ENCODE data around the gene CXXC4. TPM values are rescaled to one million over a fixed set of nuclear protein-coding genes. Genes with fewer than 3 reads are reported as not detected.

The CXXC4 gene
- total RNA-seq (2014; rRNA removed; shearing (Covaris generic)), result 1.9 and 2.8 TPM in 2 replicates

DNA sequence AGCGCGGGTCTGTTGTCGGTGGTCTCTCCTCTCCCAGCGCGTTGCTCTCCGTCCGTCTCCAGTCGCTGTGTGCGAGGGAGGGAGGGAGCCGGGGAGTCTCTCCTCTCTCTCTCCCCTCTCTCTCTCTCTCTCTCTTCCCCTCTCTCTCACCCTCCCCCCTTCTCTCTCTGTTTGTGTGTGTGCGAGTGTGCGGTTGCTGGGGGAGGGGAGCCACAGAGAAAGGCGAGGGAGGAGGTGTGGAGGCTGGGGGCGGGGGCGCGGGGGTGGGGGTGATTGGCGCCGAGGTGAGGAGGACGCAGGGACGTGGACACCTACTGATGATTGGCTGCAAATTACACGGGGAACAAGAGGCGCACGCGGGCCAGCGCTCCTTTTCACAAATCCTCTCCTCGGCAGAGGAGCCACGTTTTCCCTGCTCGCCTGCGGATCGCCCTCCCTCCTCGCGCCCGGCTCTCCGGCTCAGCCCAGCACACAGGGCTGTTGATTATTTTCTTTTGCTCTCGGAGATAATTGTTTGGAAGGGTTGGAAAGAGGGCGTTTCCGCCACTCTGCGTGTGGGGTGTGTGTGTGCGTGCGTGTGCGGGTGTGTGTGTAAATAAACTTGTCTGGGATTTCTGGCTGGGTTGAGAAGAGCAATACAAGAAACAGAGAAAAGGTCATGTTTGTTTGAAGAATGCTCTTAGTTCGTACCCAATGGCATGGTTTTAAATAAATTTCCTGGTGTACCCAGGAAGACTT is at the start of gene CXXC4:
TSS of gene CXXC4 (minus strand) at position 73 of the 738 bp plus-strand sequence. CDS start 3,092 bp downstream, outside the sequence.
- peak; percentile 86 for DNase-seq (ENCODE audit: low spot score)
- in situ Hi-C loops (cut with HindIII; ENCODE audit: low sequenced_read_pairs), result no loop called here

DNA sequence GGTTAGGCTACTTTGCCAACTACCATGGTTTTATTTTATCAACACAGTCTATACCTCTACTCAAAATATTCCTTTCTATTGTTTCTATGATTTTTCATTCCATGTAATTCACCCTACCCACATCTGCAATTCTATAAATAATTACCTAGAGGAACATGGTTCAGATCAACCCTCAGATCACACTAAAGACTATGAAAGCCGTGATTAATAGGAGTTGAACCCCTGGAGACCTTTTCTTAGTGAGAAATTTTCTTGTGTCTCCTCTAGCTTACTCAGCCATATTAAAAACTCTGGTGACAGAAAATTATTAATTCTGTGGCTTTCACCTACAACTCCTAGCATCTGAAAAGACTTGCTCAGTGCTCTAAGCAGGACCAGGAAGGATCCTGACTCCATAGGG is 38.5 kb upstream of the CXXC4 start:
- DNase-seq (ENCODE audit: low spot score), result no peak
- in situ Hi-C loops (cut with HindIII; ENCODE audit: low sequenced_read_pairs), result no loop called here

DNA sequence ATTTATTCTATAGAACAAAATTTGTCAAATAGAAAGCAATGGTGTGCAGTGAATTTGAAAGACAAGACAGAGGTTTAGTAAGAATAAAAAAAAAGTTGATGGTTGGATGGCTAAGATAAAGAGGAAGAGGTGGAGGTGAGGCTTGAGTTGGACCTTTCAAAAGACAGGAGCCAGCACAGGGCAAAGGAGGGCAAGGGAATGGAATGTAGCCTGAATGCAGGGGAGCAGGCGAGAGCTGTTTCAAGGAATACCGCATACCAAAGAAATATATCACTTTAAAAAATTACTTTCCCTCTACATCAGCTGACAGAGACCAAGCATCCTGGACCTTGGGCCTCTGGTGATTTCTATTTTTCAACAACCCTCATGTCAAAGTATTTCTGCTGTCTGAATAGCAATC is 38.0 kb upstream of the CXXC4 start:
- in situ Hi-C loops (cut with HindIII; ENCODE audit: low sequenced_read_pairs), result no loop called here
- no peak for DNase-seq (ENCODE audit: low spot score)

DNA sequence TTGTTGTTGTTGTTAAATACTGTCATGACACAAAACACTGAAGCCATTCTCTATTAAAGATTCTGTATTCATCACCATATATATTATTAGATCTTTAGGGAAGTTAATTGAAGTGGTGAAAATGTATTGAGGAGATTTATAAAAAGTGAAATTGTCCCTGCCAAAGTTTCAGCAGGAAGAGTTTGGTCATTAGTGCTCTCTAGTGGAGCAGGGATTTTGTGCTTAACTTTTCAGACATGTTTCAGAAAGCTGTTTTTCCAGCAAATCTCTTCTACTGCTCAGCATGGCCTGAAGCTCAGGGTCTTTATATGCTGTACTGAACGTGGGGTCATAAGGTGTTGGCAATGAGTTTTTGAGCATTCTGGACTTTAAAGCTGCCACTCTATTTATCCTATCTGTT is 36.7 kb upstream of the CXXC4 start:
- in situ Hi-C loops (cut with HindIII; ENCODE audit: low sequenced_read_pairs), result no loop called here
- peak; percentile 13 for DNase-seq (ENCODE audit: low spot score)

DNA sequence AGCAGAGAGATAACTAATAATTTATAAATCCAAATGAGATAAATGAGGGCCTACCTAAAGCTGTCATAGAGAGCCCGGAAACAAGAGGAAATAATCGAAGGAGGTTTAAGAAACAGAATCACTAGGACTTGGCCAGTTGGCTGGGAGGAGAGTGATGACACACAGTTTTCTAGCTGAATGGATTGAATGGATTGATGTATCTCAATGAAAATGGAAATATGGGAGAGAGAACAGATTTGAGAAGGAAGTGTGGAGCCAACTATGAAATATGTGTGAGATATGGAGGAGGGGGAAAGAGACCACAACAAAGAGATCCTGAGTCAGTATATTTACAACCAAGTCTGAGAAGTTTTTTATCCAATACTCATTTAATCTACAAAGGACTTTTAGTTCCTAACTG is 35.7 kb upstream of the CXXC4 start:
- DNase-seq (ENCODE audit: low spot score), result no peak
- in situ Hi-C loops (cut with HindIII; ENCODE audit: low sequenced_read_pairs), result no loop called here

DNA sequence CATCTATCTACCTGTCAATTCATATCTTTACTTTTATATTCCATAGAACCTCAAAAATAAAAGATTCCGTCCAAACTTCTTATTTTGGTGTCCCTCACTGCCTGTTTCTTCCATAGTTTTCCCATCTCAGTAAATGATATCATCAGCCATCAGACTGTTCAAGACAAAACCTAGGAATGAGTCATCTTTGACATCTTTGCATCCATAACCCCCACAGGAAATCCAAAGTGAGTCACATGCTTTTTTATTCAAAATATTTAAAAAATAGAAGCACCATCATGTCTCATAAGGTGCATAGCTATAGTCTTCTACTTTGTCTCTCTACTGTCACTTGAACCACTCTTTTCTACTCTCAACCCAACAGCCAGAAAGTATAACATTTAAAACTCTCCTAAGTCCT is 29.9 kb upstream of the CXXC4 start:
- in situ Hi-C loops (cut with HindIII; ENCODE audit: low sequenced_read_pairs), result no loop called here
- no peak for DNase-seq (ENCODE audit: low spot score)

DNA sequence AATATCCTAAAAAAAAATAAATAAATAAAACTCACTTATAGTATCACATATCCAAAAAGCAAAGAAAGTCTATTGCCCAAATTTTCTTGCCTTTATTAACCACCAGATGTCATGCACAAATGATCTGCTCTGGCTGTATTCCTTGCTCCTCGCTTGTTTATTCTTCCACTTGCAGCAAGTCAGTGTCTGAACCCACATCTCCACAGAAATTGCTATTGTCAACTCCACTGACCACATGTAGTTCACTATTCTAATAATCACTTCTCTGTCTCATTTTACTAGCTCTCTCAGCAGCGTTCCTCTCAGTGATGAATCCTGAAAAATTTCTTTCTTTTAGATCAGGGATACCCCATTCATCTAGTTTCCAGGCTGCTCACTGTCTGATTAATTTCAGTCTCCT is 29.3 kb upstream of the CXXC4 start:
- in situ Hi-C loops (cut with HindIII; ENCODE audit: low sequenced_read_pairs), result no loop called here
- no peak for DNase-seq (ENCODE audit: low spot score)

DNA sequence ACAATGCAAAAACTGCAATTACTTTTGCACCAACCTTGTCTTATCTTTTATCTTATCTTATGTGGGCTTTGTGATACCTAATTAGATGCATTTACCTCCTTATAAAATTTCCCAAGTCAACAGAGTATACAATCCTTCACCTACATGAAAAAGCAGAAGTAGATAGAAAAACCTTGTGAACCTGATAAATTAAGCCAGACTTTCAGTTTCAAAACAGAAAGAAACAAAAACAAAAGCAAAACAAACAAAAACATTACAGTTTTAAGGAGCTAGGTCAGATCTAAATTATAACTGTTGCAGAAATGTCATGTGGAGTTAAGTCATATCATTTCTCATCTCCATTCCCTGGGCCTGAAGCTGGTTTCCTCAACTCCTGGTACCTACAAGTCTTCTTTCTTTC is 24.9 kb upstream of the CXXC4 start:
- in situ Hi-C loops (cut with HindIII; ENCODE audit: low sequenced_read_pairs), result no loop called here
- DNase-seq (ENCODE audit: low spot score), result no peak

DNA sequence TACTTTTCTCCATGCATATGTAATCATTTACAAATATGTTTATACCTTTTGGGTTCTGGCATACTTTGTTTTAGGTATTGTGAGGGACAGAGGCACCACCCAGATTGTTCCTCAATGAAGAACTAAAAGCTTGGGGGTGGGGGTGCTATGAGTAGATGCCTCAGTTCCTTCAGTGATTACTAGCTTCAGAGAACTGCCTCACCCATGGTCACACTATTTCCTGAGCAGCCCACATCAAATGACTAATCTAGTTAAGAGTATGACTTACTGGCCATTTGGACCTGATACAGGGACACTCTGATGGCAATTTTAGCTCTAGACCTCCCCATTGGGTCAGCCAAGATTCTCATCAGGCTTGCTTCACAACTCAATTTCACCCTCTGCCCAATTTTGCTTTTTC is 22.2 kb upstream of the CXXC4 start:
- in situ Hi-C loops (cut with HindIII; ENCODE audit: low sequenced_read_pairs), result no loop called here
- no peak for DNase-seq (ENCODE audit: low spot score)

DNA sequence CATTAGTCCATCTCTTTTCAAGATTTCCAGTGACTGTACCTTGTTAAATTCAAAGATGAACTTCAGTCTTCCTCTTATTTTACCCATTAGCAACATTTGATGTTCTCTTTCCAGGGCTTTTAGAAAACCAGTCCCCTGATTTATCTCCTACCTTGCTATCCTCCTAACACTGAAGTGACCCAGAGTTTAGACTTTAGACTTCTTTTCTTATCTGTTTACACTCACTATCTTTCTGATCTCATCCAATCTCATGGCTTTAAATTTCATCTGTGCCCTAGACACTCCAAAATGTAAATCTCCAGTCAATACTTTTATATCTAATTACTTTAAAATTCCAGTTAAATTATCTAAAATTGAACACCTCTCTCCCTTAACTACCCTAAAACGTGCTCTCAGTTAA is 13.5 kb upstream of the CXXC4 start:
- in situ Hi-C loops (cut with HindIII; ENCODE audit: low sequenced_read_pairs), result no loop called here
- no peak for DNase-seq (ENCODE audit: low spot score)

DNA sequence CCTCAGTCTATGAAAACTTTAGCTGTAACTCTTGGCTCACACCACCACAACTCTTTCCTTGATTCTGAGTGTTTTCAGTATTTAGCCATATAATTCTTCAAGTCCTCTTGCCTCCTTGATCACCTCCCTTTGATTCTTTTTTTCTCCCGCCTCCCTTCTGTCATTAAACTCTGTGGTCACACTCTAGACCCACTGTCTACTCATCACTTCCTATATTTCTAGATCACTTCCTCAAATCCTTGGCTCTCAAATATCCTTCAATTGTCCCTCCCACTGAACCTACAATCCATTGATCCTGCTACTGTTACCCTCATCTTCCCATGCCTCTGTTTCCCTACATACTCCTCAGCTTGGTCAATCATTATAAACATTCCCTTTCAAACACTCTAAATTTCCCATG is 12.4 kb upstream of the CXXC4 start:
- no peak for DNase-seq (ENCODE audit: low spot score)
- in situ Hi-C loops (cut with HindIII; ENCODE audit: low sequenced_read_pairs), result no loop called here

DNA sequence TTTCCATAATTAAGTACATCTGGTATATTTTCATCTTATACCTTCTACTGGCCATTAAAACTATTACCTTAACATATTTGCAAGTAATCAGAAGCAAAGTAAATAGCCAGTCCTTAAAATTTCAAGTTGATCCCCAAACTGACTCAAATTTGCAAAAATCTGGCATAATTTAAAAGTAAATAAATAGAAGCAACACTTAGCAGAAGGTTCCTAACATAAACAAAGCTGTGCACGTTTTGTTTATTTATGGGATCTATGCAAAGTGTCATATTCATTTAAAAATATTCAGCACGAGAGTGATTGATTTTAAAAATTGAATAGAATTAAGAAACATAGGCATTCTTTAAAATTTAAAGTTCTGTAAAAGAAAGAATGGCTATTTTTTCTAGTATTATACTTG is 9.8 kb upstream of the CXXC4 start:
- in situ Hi-C loops (cut with HindIII; ENCODE audit: low sequenced_read_pairs), result no loop called here

DNA sequence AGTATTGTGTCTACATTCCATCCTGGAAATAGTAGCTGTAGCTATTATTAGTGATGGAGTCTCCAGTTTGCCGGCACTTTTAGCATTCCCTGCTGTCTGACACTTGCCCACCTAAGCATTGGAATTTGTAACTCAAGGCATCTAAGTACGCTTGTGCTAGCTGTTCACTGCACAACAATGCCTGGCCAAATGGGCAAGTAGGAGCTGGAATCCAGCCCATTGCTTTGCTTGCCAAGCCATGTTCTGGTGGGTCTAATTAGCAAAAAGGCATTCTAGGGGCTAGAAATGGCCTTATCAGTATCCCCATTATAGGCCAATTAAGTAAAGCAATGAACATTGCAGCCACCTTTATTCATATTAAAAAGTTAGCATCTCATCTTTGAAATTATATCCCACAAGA is 7.8 kb upstream of the CXXC4 start:
- in situ Hi-C loops (cut with HindIII; ENCODE audit: low sequenced_read_pairs), result no loop called here

More for the DNA sequence above, 9.8 kb upstream of the CXXC4 start:
- no peak for DNase-seq (ENCODE audit: low spot score)

DNA sequence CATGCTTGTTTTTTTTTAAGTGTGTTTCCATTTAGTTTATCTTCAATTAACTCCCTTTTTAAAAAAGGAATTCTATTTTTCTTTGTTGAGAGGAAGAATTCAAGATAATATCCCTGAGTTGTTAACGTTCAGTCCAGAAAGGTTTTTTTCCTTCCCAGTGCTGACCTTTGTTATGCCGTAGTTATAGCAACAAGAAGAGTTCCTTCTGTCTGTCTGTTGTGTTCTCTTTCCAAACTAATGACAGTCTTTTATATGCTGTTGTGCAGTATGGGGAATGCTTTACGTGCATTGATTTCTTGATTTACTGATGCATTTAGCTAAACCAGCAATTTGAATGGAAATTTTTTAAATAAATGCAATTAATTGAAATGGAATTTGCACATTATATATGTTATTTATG is 6.6 kb upstream of the CXXC4 start:
- DNase-seq (ENCODE audit: low spot score), result no peak
- in situ Hi-C loops (cut with HindIII; ENCODE audit: low sequenced_read_pairs), result no loop called here

More for the DNA sequence above, 7.8 kb upstream of the CXXC4 start:
- DNase-seq (ENCODE audit: low spot score), result no peak

DNA sequence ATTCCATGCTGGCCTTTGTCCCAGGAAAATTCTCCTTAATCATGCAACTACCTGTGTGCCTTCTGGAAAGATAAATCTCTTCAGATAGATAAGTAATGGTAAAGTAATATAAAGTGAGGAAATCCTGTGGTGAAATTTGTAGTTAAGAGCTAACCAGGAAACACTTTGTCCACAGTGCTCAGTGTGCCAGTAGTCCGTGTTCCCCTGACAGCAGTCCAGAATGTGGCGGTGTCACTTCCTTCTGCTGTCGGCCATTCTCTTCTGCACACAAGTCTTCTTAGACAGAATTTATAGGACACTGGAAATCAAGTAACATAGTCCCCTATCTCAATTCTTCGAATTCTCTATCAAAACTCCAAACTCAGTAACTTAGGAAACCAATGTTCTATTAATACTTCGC is 5.7 kb upstream of the CXXC4 start:
- in situ Hi-C loops (cut with HindIII; ENCODE audit: low sequenced_read_pairs), result no loop called here
- no peak for DNase-seq (ENCODE audit: low spot score)

DNA sequence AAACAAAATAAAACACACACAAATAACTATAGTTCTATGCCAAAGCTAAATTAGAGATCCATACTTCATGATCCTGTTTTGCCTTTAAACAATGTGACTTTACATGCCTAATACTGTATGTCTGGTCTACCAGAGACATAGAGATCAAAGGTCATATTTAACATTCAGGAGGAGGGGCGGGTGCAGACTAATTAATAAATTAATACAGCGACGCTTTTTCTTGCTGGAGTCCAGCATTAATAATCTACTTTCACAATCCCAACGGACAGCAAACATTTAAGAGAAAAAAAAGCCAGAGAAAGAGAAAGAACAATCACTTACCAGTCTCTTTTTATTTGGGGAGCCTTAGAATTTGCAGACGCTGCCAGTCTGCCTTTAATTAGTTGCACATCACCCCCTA is 509 bp downstream of the CXXC4 start:
- peak; percentile 40 for DNase-seq (ENCODE audit: low spot score)
- in situ Hi-C loops (cut with HindIII; ENCODE audit: low sequenced_read_pairs), result no loop called here

DNA sequence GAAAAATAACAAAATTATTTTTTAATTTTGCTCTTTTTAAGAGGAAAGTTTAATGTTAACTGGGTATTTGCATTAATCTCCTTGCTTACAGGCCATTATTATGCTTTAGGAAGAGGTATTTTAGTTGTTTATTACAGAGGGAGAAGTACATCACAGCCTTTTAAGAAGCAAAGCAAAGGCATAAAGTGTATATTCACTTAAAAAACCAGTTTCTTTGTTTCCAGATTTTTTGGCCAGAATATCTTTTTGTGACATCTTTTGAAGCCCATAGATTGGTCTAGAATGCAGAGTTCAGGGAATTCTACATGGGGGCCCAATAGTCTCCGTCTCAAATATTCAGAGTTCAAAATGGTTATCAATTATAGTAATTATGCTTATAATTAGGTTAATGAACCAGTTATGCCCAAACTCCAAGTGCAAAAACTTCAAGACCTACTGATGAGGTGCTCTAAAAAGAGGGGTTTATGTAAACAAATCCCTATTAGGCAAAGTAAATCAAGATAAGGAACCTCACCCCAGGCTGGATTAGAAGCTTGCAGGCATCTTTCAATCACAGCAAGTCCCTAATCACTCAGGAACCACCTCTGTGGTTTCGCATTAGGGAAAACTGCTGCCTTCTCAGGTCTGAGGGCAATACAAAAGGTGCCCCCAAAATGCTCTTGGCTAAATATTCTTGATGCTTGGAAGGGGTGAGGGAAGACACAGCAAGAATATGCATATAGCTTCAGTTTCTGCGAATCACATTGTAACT is 1.4 kb downstream of the CXXC4 start:
- in situ Hi-C loops (cut with HindIII; ENCODE audit: low sequenced_read_pairs), result no loop called here
- peak; percentile 32 for DNase-seq (ENCODE audit: low spot score)

DNA sequence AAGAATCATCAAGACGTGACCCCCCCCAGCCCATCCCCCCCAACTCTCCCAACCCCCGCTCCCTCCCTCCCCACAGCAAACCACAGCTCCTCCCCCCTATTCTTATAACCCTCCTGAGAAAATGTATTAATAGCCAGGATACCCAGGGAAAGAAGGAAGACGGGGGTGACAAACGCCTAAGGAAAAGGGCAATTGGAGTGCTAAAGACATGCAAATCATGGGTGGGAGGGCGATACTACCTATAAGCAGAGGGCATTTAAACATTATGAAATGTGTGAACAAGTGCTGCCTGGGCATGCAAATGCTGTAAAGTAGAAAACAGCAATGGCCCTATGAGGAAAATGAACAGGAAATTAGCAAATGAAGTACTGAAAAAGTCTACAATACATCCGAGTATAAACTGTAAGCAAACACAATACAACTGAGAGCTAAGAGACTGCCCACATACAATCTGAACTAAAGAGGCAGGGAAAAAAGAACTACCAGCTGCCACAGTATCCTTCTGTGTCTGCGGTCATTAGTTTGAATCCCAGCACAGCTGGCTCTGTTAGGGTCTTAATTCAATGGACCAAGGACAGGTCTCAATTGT is 2.4 kb downstream of the CXXC4 start:
- peak; percentile 59 for DNase-seq (ENCODE audit: low spot score)
- in situ Hi-C loops (cut with HindIII; ENCODE audit: low sequenced_read_pairs), result no loop called here

DNA sequence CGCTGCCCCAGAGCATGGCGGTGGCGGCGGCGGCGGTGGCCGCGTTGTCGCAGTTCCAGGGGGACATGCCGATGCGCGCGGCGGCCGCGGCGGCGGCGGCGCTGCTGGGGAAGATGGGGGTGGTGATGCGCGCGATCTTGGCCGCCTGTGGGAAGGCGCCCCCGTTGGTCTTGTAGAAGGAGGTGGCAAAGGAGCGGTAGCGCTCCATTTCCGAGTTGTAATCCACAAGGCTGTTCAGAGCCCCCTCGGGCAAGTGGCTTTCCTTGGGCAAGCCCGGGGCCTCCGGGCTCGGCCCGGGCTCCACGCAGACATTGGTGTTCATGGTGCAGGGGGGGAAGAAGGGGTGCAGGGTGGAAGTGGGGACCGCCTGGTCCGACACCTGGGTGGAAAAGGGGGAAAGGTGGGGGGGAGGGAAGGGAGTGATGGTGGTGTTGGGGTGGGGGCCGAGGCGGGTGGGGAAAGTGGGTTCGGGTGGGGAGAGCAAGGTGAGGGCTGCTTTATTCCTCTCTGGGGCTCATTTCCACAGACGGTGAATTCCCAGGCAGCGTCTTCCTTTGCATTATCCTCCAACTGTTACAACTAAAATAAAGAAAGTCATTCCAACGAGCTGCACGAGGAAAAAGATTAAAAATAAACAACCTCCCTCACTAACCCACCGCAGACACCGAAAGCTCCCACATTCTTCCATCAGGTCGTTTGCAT is 3.1 kb downstream of the CXXC4 start:
- peak; percentile 55 for DNase-seq (ENCODE audit: low spot score)
- in situ Hi-C loops (cut with HindIII; ENCODE audit: low sequenced_read_pairs), result no loop called here
